Measurements from ENCODE around the gene PLCZ1.

The PLCZ1 gene

GRCh38 chr12:18634382-18634781 is 103.4 kb downstream of the PLCZ1 start:
- Histone ChIP-seq H3K9me3 (ENCODE audit: control insufficient read depth, low read length) (no peaks in the 10 kb centered on the region), H3K4me1 (ENCODE audit: control insufficient read depth, insufficient read depth, low read length, poor library complexity, severe bottlenecking) (no peaks in the 10 kb centered on the region), H3K27ac (ENCODE audit: low read depth, low read length, severe bottlenecking) (no peak overlapping the region), H3K4me3 (ENCODE audit: extremely low read depth, insufficient read depth, low read length, poor library complexity, severe bottlenecking) (no peak overlapping the region), H3K36me3 (ENCODE audit: control insufficient read depth, insufficient read depth, low read length) (no peaks in the 10 kb centered on the region)
- WGBS, 2 experiments (ENCODE audit: insufficient coverage in 2 of 2), result 68 to 83% methylated on average over 3 to 4 of the region's 4 CpGs

Measured in mesodermal cell (in vitro differentiated cells).